Astrocyte (in vitro differentiated cells and primary cell): ENCODE data around the gene ORM1. TPM values are rescaled to one million over a fixed set of nuclear protein-coding genes. Genes with fewer than 3 reads are reported as not detected.

Experiments
- DNase-seq: peaks from one replicate; pipeline ENCODE4 v3.0.0-alpha.2; 2010; ENCODE audit warnings: low read depth
- FAIRE-seq: peaks from 2 replicates; lab custom pipeline; 2011; peaks lifted over from hg19 to GRCh38; lab: Jason Lieb, UNC
- H2AFZ ChIP-seq: 2 replicates; pipeline ENCODE4 v1.6.0; 2012; ENCODE audit warnings: low read depth, low read length, inconsistent platforms
- H3K27ac ChIP-seq: 2 replicates; pipeline ENCODE4 v1.5.1; 2011; ENCODE audit warnings: low read depth, low read length, inconsistent platforms
- H3K27me3 ChIP-seq: 2 replicates; pipeline ENCODE4 v1.6.0; 2011; ENCODE audit warnings: low read length, inconsistent platforms; ENCODE audit not compliant: insufficient read depth
- H3K36me3 ChIP-seq: 2 replicates; pipeline ENCODE4 v1.5.1; 2011; ENCODE audit warnings: low read length, inconsistent platforms; ENCODE audit not compliant: insufficient read depth
- H3K4me1 ChIP-seq: 2 replicates; pipeline ENCODE4 v1.5.1; 2011; ENCODE audit warnings: low read length, inconsistent platforms; ENCODE audit not compliant: insufficient read depth
- H3K4me2 ChIP-seq: 2 replicates; pipeline ENCODE4 v1.6.0; 2012; ENCODE audit warnings: low read length, inconsistent platforms
- H3K4me3 ChIP-seq: 2 replicates; pipeline ENCODE4 v1.5.1; 2011; ENCODE audit warnings: low read depth, mild to moderate bottlenecking, low read length, inconsistent platforms; ENCODE audit not compliant: insufficient read depth
- H3K79me2 ChIP-seq: 2 replicates; pipeline ENCODE4 v1.6.0; 2012; ENCODE audit warnings: mild to moderate bottlenecking, low read length, inconsistent platforms; ENCODE audit not compliant: insufficient read depth
- H3K9ac ChIP-seq: 2 replicates; pipeline ENCODE4 v1.6.0; 2012; ENCODE audit warnings: mild to moderate bottlenecking, low read length, inconsistent platforms
- H3K9me3 ChIP-seq: 2 replicates; pipeline ENCODE4 v1.5.1; 2012; ENCODE audit warnings: low read depth, mild to moderate bottlenecking, low read length, inconsistent platforms; ENCODE audit not compliant: insufficient read depth
- H4K20me1 ChIP-seq: 2 replicates; pipeline ENCODE4 v1.6.0; 2012; ENCODE audit warnings: low read length, inconsistent platforms; ENCODE audit not compliant: insufficient read depth
- H3K27ac Mint-ChIP-seq: one replicate; pipeline ENCODE4 v1.8.0; 2021; ENCODE audit warnings: mild to moderate bottlenecking, mixed read lengths; ENCODE audit not compliant: unreplicated experiment
- H3K27me3 Mint-ChIP-seq: one replicate; pipeline ENCODE4 v1.8.0; 2021; ENCODE audit warnings: low read depth, mixed read lengths; ENCODE audit not compliant: unreplicated experiment
- H3K36me3 Mint-ChIP-seq: one replicate; pipeline ENCODE4 v1.8.0; 2021; ENCODE audit warnings: low read depth, mixed read lengths; ENCODE audit not compliant: unreplicated experiment
- H3K4me1 Mint-ChIP-seq: one replicate; pipeline ENCODE4 v1.8.0; 2021; ENCODE audit warnings: low read depth, mixed read lengths; ENCODE audit not compliant: unreplicated experiment
- H3K4me3 Mint-ChIP-seq: one replicate; pipeline ENCODE4 v1.8.0; 2021; ENCODE audit warnings: mild to moderate bottlenecking, moderate library complexity, mixed read lengths; ENCODE audit not compliant: unreplicated experiment
- H3K9me3 Mint-ChIP-seq: one replicate; pipeline ENCODE4 v1.8.0; 2021; ENCODE audit warnings: mild to moderate bottlenecking, mixed read lengths; ENCODE audit not compliant: unreplicated experiment
- CTCF ChIP-seq: IDR thresholded peaks from 2 replicates; pipeline ENCODE4 v1.5.1; 2011; ENCODE audit warnings: low read depth, mild to moderate bottlenecking, inconsistent platforms, low read length, moderate library complexity; ENCODE audit not compliant: insufficient read depth
- EZH2 ChIP-seq: IDR thresholded peaks from 2 replicates; pipeline ENCODE4 v1.6.1; 2012; ENCODE audit warnings: mild to moderate bottlenecking, low read length, inconsistent platforms; ENCODE audit not compliant: insufficient read depth
- total RNA-seq: library from RNA; stranded (reverse); gene quantifications from 2 replicates; pipeline ENCODE4 v1.2.1, GENCODE V29; 2021

The ORM1 gene
- total RNA-seq, 1 donor from 2014 or later: not detected

- Histone ChIP-seq H3K79me2 (no peaks in the 10 kb centered on the region), H3K27ac (no peak overlapping the region), H3K36me3 (peaks cover 2% of the 10 kb centered on the region), H3K27me3 (no peaks in the 10 kb centered on the region), H3K4me3 (no peak overlapping the region), H2AFZ (no peak overlapping the region), H3K4me2 (no peak overlapping the region), H3K9ac (no peak overlapping the region), H3K9me3 (no peaks in the 10 kb centered on the region), H4K20me1 (peaks cover 5% of the 10 kb centered on the region), H3K4me1 (peaks cover 19% of the 10 kb centered on the region)
- Mint-ChIP-seq H3K36me3 (peaks cover 21% of the 10 kb centered on the region), H3K27me3 (no peaks in the 10 kb centered on the region), H3K9me3 (peaks cover 1% of the 10 kb centered on the region), H3K4me3 (no peak overlapping the region), H3K27ac (no peak overlapping the region), H3K4me1 (peaks cover 11% of the 10 kb centered on the region)
- FAIRE-seq (no peak), DNase-seq (no peak)
- TF ChIP-seq CTCF: no peak
- no peak for TF ChIP-seq EZH2
Measured at GRCh38 chr9:114370251-114370967, 47.5 kb downstream of the ORM1 start.

GRCh38 chr9:114370968-114371320 is 48.0 kb downstream of the ORM1 start:
- no peaks in the 10 kb centered on the region for H3K9me3 ChIP-seq
- no peaks in the 10 kb centered on the region for H3K79me2 ChIP-seq
- H3K4me1 ChIP-seq: peaks cover 15% of the 10 kb centered on the region
- no peak overlapping the region for H3K9ac ChIP-seq
- Mint-ChIP-seq H3K36me3 (peaks cover 23% of the 10 kb centered on the region), H3K4me3 (no peak overlapping the region), H3K27me3 (no peaks in the 10 kb centered on the region), H3K9me3 (peaks cover 1% of the 10 kb centered on the region), H3K4me1 (peaks cover 11% of the 10 kb centered on the region), H3K27ac (no peak overlapping the region)
- DNase-seq (no peak), FAIRE-seq (no peak)
- no peak overlapping the region for H3K27ac ChIP-seq
- no peak for TF ChIP-seq EZH2
- no peak for TF ChIP-seq CTCF
- H3K4me2 ChIP-seq: no peak overlapping the region
- no peak overlapping the region for H2AFZ ChIP-seq
- no peak overlapping the region for H3K4me3 ChIP-seq
- no peaks in the 10 kb centered on the region for H3K27me3 ChIP-seq
- H4K20me1 ChIP-seq: peaks cover 5% of the 10 kb centered on the region
- peaks cover 2% of the 10 kb centered on the region for H3K36me3 ChIP-seq

GRCh38 chr9:114371343-114371944 is 48.5 kb downstream of the ORM1 start:
- Mint-ChIP-seq H3K4me3 (no peak overlapping the region), H3K9me3 (peaks cover 1% of the 10 kb centered on the region), H3K36me3 (peaks cover 23% of the 10 kb centered on the region), H3K27me3 (no peaks in the 10 kb centered on the region), H3K4me1 (peaks cover 8% of the 10 kb centered on the region), H3K27ac (no peak overlapping the region)
- peaks cover 5% of the 10 kb centered on the region for H4K20me1 ChIP-seq
- TF ChIP-seq EZH2 (no peak), CTCF (no peak)
- FAIRE-seq: no peak
- no peaks in the 10 kb centered on the region for H3K27me3 ChIP-seq
- H2AFZ ChIP-seq: no peak overlapping the region
- peaks cover 2% of the 10 kb centered on the region for H3K36me3 ChIP-seq
- H3K9me3 ChIP-seq: no peaks in the 10 kb centered on the region
- no peaks in the 10 kb centered on the region for H3K79me2 ChIP-seq
- no peak overlapping the region for H3K9ac ChIP-seq
- no peak overlapping the region for H3K27ac ChIP-seq
- H3K4me2 ChIP-seq: no peak overlapping the region
- peaks cover 10% of the 10 kb centered on the region for H3K4me1 ChIP-seq
- H3K4me3 ChIP-seq: no peak overlapping the region
- DNase-seq: no peak
